RWPE1 (cell line): ENCODE data around the gene SMYD3.

ENCODE experiments used
- CTCF ChIA-PET: fragments of 350-600 bp; sonication (Branson Sonifier 250); formaldehyde crosslinking; extraction: SDS; loops from one replicate; lab custom pipeline; 2021; lab: Yijun Ruan, JAX
- POLR2A ChIA-PET: fragments of 400-600 bp; formaldehyde crosslinking; extraction: SDS; loops from one replicate; lab custom pipeline; 2020; ENCODE audit warnings: antibody characterized with exemption; ENCODE audit not compliant: low non-redundant PET; lab: Yijun Ruan, JAX
- DNase-seq: peaks from one replicate; pipeline ENCODE4 v3.0.0; 2012; ENCODE audit warnings: low spot score
- H3K27ac ChIP-seq: fragments of 450-650 bp; 2 replicates; pipeline ENCODE4 v1.5.1; 2017
- CTCF ChIP-seq: fragments of 450-650 bp; conservative IDR thresholded peaks from 2 replicates; pipeline ENCODE4 v1.5.1; 2017; ENCODE audit warnings: low read depth, mild to moderate bottlenecking

The SMYD3 gene

GRCh38 chr1:245873883-245874671, 633.0 kb downstream of the SMYD3 start:
- no peak for TF ChIP-seq CTCF
- no peak overlapping the region for H3K27ac ChIP-seq
- ChIA-PET POLR2A (no interaction called here), CTCF (interaction anchor here (0.6 kb wide), 3 partner anchors 133 to 473 kb away, joined by 3 to 4 read pairs (median 3); no protein-coding TSS in a partner anchor)
- no peak for DNase-seq

- H3K27ac ChIP-seq = no peak overlapping the region
- TF ChIP-seq CTCF = no peak
- POLR2A ChIA-PET = no interaction called here
- no peak for DNase-seq
- CTCF ChIA-PET = no interaction called here
Measured at GRCh38 chr1:245873068-245873467, 634.0 kb downstream of the SMYD3 start.

GRCh38 chr1:245872475-245872874, 634.6 kb downstream of the SMYD3 start:
- ChIA-PET CTCF (no interaction called here), POLR2A (no interaction called here)
- no peak overlapping the region for H3K27ac ChIP-seq
- DNase-seq = no peak
- TF ChIP-seq CTCF = no peak

- H3K27ac ChIP-seq = no peak overlapping the region
- no peak for TF ChIP-seq CTCF
- POLR2A ChIA-PET = no interaction called here
- no peak for DNase-seq
- CTCF ChIA-PET = interaction anchor here (0.6 kb wide), 1 partner anchor 537 kb away, joined by 3 read pairs; no protein-coding TSS in a partner anchor
Measured at GRCh38 chr1:245871915-245872314, 635.2 kb downstream of the SMYD3 start.

- ChIA-PET CTCF (interaction anchor here (0.6 kb wide), 1 partner anchor 537 kb away, joined by 3 read pairs; no protein-coding TSS in a partner anchor), POLR2A (no interaction called here)
Measured at GRCh38 chr1:245871191-245871590, 635.9 kb downstream of the SMYD3 start.

GRCh38 chr1:245870698-245871097, 636.4 kb downstream of the SMYD3 start:
- POLR2A ChIA-PET = no interaction called here
- no peak for TF ChIP-seq CTCF
- no peak overlapping the region for H3K27ac ChIP-seq
- DNase-seq = no peak
- CTCF ChIA-PET = no interaction called here

More at GRCh38 chr1:245871191-245871590, 635.9 kb downstream of the SMYD3 start:
- no peak for DNase-seq
- no peak for TF ChIP-seq CTCF
- no peak overlapping the region for H3K27ac ChIP-seq
